ENCODE results near the gene SEC63. TPM values are rescaled to one million over a fixed set of nuclear protein-coding genes. Genes with fewer than 3 reads are reported as not detected.

The SEC63 gene
- total RNA-seq, 1 donor from 2014 or later, result 311 TPM

Other genes starting within 250 kb of the SEC63 start
- not detected for gene SCML4, start 133.9 kb downstream of the SEC63 start, total RNA-seq (ENCODE audit: unreplicated experiment)
- 47.7 TPM for gene OSTM1, start 116.5 kb upstream of the SEC63 start, total RNA-seq (ENCODE audit: unreplicated experiment)
- not detected for gene NR2E1, start 207.8 kb upstream of the SEC63 start, total RNA-seq (ENCODE audit: unreplicated experiment)

Data from glutamatergic neuron (in vitro differentiated cells).